Motor neuron (in vitro differentiated cells): Measurements from ENCODE around the gene ZNHIT2. TPM values are rescaled to one million over a fixed set of nuclear protein-coding genes. Genes with fewer than 3 reads are reported as not detected.

Experiments used
- ATAC-seq, 8 experiments: fragments of 200-7000 bp; cut with Tn5 transposase; replicated peaks in 6 of 8; 2 replicates each; pipeline ENCODE4 v1.8.0; 2021; ENCODE audit warnings: mild to moderate bottlenecking in 8 of 8, moderate library complexity in 8 of 8
- H3K27ac ChIP-seq, 2 donors: fragments of 250-450 bp; sonication (Bioruptor Pico); 2 replicates each; pipeline ENCODE4 v1.9.0; 2021; ENCODE audit warnings: antibody characterized with exemption in 2 of 2, mild to moderate bottlenecking in 2 of 2, moderate library complexity in 1 of 2
- H3K4me1 ChIP-seq, 2 donors: fragments of 250-450 bp; sonication (Bioruptor Pico); replicated peaks in 1 of 2; 2 replicates each; pipeline ENCODE4 v1.6.1; 2021; ENCODE audit warnings: antibody characterized with exemption in 2 of 2, mild to moderate bottlenecking in 2 of 2, moderate library complexity in 1 of 2
- H3K4me3 ChIP-seq, 5 donors: fragments of 250-450 bp; sonication (Bioruptor Pico); 2 replicates each; pipeline ENCODE4 v1.9.0; 2021; ENCODE audit warnings: antibody characterized with exemption in 5 of 5, mild to moderate bottlenecking in 5 of 5, moderate library complexity in 4 of 5
- WGBS, 10 experiments: fragments of 450-650 bp; shearing (Covaris generic); methylation state at CpG; one replicate each; pipeline ENCODE4 v1.0.0; 2022; 5-methylcytosine and 5-hydroxymethylcytosine counted together
- in situ Hi-C, 9 experiments: fragments of 400-800 bp; cut with MboI; loops; one replicate each; pipeline ENCODE4 v1.15.0; 2021; ENCODE audit warnings: low sequenced_read_pairs in 9 of 9, low pct_unique_long_range_greater_than_20kb in 2 of 9; ENCODE audit not compliant: unreplicated experiment in 9 of 9
- total RNA-seq, 8 experiments: library from RNA; unstranded; fragments of 300-600 nt; gene quantifications; 2 replicates each; pipeline versions ENCODE4 v1.2.3 to v1.2.4, GENCODE V29; 2022

ZNHIT2 gene
- total RNA-seq, 8 experiments from 2014 or later, result 8.4 to 18.4 (median 13.3) TPM

DNA sequence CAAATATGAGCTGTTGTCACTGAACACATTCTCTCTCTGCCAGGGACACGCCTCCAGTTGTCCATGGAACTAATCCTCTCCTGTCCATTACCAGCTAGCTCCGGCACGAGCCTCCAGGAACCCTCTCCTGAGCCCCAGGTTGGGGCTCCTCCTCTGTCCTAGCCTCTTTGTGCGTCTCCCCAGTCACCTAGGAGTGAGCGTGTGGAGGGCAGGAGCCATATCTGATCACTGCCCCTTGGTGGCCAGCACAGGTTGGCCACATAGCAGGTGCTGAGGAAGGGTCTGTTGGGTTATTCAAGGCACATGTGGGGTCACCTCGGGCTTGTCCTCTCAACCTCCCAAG is 14.4 kb upstream of the ZNHIT2 start:
- H3K4me3 ChIP-seq, result no peak overlapping the region
- in situ Hi-C loops, result no loop called here
- H3K27ac ChIP-seq, result no peak overlapping the region
- H3K4me1 ChIP-seq, result peaks cover 10 to 11% of the 10 kb centered on the region in 2 donors
- 74 to 93% (median 90%) methylated on average over 1 to 4 of the region's 6 CpGs; no CpG with 5 or more reads in 5 of the 10 experiments for WGBS, 10 experiments
- no peak for ATAC-seq

DNA sequence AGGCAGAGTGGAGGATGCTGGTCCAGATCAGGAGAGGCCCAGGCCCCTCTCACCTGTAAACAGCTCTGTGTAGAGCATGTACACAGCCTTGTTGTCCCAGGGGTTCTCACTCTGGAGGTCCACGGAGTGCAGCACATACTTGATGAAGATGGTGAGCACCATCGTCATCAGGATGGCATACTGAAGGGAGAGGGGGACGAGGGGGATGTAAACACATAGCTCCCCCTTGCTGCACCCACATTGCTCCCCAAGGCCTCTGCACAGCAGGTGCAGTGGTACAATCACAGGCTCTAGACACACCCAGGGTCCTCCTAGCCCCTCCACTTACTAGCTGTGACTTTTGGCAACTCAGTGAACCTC is 13.9 kb upstream of the ZNHIT2 start:
- 80% methylated on average over 1 of the region's 3 CpGs; no CpG with 5 or more reads in 9 of the 10 experiments for WGBS, 10 experiments
- no peak overlapping the region for H3K4me3 ChIP-seq
- peaks cover 10 to 11% of the 10 kb centered on the region in 2 donors for H3K4me1 ChIP-seq
- ATAC-seq, result no peak
- in situ Hi-C loops, result no loop called here
- no peak overlapping the region for H3K27ac ChIP-seq

DNA sequence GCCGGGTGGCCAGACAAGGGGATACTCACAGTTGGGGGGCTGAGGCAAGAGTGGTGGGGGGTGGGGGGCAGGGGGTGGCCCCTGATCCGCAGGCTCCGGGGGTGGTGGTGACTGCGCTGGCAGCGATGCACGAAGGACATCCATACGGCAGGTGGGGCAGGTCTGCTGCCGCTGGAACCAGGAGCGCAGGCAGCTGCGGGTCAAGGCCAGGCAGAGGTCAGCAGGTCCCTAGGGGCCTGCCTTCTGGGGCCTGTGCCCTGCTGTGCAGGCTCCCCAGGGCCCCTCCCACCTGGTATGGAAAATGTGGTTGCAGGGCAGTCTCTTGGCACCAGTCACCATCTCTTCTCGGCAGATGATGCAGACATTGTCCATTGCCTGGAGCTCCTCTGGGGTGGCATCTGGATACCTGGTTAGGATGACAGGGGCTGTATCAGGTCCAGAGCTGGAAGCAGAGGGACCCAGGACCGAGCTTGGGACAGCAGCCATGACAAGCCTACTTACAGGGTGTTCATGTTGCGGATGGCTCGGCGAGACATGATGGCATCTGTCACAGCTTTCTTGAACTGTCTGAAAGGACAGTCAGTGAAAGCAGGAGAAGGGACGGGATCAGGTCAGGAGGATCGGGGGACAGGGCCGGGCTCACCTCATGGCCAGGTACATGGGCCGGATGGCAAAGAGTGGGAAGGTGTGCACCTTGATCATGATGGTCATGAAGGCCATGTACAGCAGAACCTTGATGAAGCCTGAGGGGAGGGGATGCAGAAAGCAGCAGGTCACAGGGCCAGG is 13.3 kb upstream of the ZNHIT2 start:
- 79 to 100% (median 94%) methylated on average over 2 to 7 of the region's 19 CpGs; no CpG with 5 or more reads in 4 of the 10 experiments for WGBS, 10 experiments
- in situ Hi-C loops, result no loop called here
- no peak for ATAC-seq
- H3K4me1 ChIP-seq, result peaks cover 10% of the 10 kb centered on the region in 2 donors
- no peak overlapping the region for H3K4me3 ChIP-seq
- no peak overlapping the region for H3K27ac ChIP-seq

DNA sequence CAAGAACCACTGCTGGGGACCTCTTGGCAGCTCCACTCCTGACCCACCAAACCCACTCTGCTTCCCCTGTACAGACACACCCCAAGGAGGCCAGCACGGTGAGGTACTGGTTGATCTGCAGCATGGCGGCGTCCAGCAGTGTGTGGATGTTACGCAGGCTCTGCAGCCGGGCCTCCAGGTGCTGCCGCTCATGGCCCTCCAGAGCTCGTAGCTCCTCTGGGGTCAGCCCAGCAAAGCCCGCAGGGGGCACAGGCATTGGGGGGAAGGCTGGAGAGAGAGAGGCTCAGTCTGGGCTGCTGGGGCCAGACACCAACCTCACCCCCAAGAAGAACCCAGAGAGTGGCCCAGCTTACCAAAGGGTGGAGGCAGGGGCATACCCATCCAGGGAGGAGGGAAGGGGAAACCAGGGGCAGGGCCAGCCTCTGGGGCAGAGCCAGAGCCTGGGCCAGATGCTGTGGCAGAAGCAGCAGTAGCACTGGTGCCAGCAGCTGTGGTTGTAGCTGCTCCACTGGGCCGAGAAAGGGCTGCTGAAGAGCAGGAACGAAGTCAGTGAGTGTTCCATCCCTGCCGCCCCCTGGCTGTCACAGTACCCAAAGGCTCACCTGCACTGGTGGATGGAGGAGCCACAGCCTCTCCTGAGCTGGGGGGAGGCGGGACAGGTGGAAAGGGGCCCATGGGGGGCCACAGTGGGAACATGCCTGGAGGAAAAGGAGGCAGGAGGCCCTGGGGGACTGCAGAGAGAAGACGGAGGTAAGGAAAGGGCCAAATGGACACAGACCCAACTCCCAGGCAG is 12.3 kb upstream of the ZNHIT2 start:
- 40 to 100% (median 86%) methylated on average over 1 to 7 of the region's 13 CpGs; no CpG with 5 or more reads in 6 of the 10 experiments for WGBS, 10 experiments
- in situ Hi-C loops, result no loop called here

DNA sequence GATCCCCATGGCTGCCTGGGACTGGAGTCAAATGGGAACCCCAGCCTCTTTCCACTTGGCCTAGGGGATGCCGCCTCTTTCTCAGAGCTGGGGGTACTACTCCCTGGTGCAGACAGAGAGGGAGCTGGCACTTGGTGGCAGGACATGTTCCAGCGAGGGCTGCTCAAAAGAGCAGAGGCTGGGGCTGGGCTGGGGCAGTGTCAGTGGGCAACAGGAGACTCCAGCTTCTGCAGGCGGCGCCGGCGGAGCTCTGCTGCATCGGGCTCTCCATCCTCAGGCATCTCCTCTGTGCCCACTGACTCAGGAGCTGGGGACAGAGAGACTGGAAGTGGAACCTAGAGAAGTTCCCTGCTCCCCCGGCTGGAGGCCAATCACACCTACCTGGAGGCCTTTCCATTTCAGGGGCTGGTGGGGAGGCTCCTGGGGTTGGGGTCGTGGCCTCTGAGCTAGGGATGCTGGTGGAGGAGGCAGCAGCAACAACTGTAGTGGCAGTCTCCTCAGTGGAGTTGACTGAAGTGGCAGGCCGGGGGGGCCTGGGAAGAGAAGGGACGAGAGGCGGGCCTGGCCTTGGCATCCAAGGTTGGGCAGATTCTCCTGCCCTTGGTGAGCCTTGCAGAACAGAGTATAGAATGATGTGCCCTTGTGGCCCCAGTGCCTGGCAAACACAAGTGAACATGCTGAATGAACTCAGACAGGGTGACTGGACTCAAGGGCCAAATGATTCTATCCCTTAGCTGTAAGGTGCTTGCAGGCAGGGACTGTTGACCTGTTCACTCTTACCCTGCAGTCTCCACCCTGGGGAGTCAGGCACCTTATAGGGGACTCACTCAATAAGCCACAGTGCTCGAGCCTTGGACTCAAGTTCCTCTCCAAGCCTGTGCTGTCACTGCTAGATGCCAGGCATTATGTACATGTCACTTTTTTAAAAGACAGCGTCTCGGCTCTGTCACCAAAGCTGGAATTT is 11.0 kb upstream of the ZNHIT2 start:
- ATAC-seq, result peak in 4 of 8 experiments; percentile 6 to 21 (median 14)
- in situ Hi-C loops, result no loop called here
- peaks cover 6% of the 10 kb centered on the region in 2 donors for H3K4me1 ChIP-seq
- 60 to 95% (median 80%) methylated on average over 1 to 7 of the region's 15 CpGs; no CpG with 5 or more reads in 5 of the 10 experiments for WGBS, 10 experiments
- no peak overlapping the region for H3K4me3 ChIP-seq
- H3K27ac ChIP-seq, result no peak overlapping the region

More for the DNA sequence above, 12.3 kb upstream of the ZNHIT2 start:
- ATAC-seq, result no peak
- Histone ChIP-seq H3K27ac (no peak overlapping the region), H3K4me1 (peaks cover 6% of the 10 kb centered on the region in 2 donors), H3K4me3 (no peak overlapping the region)

DNA sequence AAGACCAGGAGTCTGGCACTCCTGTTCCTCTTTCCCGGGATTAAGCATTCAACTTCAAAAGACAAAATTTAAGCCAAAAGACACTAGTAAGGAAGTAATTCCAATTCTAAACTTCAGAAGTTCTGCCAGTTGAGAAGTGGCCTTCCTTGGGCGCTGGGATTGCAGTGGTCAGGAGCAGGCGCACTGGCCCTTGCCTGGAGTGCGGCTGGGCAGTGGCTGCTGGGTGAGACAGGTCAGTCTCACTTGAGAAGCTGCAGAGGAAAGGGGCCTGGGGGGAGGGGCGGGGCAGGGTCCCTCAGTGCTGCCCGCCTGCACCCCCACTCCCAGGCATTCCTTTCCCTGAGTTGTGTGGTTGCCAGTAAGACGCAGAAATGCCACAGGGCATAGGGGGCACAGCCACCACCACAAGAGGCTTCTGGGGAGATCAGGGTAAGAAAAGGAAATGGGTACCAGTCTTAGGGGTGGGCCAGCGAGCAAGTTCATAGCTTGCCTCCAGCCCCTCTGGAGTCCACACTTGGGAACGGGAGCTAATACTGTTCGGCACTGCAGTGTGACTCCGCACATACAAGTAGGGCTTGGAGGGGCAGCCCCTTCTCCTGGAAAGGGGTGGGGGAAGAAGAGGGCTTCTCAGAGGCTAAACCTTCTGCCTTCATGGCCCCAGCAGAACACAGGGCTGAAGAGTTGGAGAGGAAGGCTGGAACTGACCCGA is 10.1 kb upstream of the ZNHIT2 start:
- in situ Hi-C loops, result no loop called here

DNA sequence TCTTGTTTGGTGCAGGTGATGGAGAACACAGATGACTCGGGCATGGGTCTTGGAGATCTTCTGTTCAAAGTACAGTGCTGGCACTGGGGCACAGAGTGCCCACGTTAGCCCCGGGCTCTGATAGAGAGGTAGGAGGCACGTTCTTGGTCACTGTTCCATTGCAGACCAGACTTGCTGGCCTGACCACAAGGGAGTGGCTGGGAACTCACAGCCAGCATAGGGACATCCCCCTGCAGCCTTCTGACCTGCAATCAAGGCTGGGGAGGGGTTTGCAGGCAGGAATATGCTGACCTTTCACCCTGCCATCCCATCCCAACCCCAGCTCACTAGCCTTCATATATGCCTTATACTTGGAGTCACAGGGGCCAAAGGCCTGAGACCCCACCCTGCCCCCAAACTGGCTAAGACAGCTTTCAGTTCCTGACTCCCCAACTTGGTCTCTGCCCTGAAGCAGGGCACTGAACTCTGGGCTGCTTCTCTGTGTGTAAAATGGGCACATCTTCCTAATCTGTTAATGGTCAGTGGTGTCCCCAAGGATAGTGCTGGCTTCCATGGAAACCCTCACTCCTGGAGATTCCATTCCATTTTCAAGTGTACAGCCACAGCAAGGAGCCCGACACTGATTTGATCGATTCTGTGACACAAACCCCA is 9.2 kb upstream of the ZNHIT2 start:
- in situ Hi-C loops, result no loop called here
- 34 to 100% (median 91%) methylated on average over 1 to 5 of the region's 6 CpGs; no CpG with 5 or more reads in 2 of the 10 experiments for WGBS, 10 experiments
- no peak overlapping the region for H3K27ac ChIP-seq
- H3K4me3 ChIP-seq, result no peak overlapping the region
- peaks cover 7% of the 10 kb centered on the region in 2 donors for H3K4me1 ChIP-seq
- no peak for ATAC-seq

More for the DNA sequence above, 10.1 kb upstream of the ZNHIT2 start:
- ATAC-seq, result peak in 4 of 8 experiments; percentile 6 to 13 (median 9)
- Histone ChIP-seq H3K4me3 (no peak overlapping the region), H3K27ac (no peak overlapping the region), H3K4me1 (peaks cover 7% of the 10 kb centered on the region in 2 donors)
- 60 to 100% (median 79%) methylated on average over 1 to 5 of the region's 12 CpGs; no CpG with 5 or more reads in 6 of the 10 experiments for WGBS, 10 experiments

DNA sequence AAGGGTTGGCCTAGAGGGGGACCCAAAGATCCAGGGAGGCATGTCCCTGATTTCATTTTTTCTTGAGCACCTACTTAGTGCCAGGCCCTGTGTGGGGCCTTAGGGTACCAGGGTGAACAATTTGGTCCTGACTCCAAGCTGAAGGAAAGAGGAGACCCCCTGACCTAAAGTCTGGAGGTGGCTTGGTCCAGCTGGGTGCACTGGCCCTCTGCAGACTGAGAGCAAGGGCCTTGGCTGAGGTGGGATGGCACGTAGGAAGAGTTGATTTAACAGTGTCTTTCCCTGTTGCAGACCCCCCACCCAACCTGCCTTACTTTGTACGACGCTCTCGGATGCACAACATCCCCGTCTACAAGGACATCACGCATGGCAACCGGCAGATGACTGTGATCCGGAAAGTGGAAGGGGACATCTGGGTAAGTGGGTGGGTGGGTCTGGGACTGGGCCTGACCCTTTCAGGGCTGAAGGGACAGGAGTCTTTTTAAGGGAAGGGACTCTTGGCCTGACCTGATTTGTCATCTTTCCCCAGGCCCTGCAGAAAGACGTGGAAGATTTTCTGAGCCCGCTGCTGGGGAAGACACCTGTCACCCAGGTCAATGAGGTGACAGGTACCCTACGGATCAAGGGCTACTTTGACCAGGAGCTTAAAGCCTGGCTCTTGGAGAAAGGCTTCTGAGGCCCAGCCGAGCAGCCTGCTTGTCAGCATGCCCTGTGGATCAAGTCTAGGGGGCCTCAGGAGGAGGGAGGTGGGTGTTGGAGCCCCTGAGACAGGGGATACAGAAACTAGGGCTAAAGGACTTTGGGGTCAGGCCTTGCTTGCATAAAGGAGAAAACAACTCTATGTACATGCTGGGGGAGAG is 7.9 kb upstream of the ZNHIT2 start:
- no peak for ATAC-seq

DNA sequence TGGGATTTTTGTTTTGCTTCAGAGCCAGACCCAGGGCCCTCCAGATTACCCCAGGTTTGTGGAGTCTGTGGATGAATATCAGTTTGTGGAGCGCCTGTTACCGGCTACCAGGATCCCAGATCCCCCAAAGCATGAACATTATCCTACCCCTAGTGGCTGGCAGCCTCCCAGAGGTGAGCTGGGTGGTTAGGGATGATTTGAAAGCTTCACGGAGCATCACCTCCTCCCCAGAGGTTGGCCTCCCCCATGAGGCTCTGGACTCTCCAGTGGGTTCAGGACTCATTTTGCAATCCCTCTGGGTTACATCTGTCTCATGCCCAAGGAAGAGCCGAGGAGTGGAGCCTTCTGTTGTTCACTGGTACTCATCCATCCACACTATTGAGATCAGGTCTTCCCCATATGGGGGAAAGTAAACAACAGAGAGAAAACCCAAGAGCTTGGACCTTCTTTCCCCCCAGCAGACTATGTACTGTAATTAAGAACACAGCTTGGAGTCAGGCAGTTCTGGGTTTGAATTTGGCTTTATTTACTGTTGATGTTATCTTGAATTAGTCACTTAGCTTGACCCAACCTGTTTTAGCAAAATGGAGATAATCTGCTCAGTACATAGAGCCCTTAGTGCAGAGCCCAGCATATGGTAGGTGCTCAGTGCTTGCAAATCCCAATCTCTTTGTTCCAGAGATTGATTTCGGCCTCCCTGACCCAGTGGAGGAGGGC is 7.1 kb upstream of the ZNHIT2 start:
- H3K4me3 ChIP-seq, result no peak overlapping the region
- WGBS, 10 experiments, result 57 to 100% (median 95%) methylated on average over 1 to 3 of the region's 5 CpGs; no CpG with 5 or more reads in 4 of the 10 experiments
- ATAC-seq, result no peak
- in situ Hi-C loops, result no loop called here
- peaks cover 11 to 12% of the 10 kb centered on the region in 2 donors for H3K4me1 ChIP-seq
- H3K27ac ChIP-seq, result no peak overlapping the region

More for the DNA sequence above, 7.9 kb upstream of the ZNHIT2 start:
- 40 to 100% (median 90%) methylated on average over 1 to 5 of the region's 12 CpGs; no CpG with 5 or more reads in 3 of the 10 experiments for WGBS, 10 experiments
- no peak overlapping the region for H3K27ac ChIP-seq
- in situ Hi-C loops, result no loop called here
- H3K4me1 ChIP-seq, result peaks cover 11 to 12% of the 10 kb centered on the region in 2 donors
- H3K4me3 ChIP-seq, result no peak overlapping the region

DNA sequence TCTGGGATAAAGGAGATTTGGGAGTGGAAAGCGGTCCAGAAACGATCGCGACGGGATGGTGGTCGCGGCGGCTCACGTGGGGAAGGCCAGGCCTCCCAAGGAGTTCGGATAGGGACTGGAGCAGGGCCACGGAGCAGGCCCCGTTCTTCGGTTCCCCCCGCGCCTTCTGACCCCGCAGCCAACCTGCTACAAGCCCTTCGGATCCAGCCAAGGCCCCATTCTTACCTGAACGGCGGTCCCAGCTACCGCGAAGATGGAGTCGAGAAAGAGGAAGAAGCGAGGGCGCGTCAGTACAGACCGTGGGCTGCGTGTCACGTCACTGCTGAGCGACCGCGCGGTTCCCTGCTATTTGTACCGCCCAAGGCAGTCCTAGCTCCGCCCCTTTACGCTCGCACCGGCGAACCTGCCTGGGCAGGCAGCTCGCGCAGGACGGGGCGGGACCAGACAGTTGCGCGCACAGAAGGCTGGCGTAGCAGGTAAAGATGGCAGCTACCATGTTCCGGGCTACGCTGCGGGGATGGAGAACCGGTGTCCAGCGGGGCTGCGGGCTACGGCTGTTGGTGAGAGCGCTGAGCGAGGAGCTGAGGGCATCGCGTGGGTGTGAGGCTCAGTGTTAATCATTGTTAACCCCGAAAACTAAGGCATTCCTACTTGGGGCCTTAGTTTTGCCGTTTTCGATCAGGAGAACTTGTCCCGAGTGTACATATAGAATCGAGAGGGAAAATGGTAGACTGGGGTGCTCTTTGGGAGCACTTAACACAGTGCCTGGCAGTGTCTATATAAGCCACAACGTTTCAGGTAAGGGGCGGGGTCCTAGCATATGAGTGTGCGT is 4.6 kb upstream of the ZNHIT2 start, which contains the start of the genes FAU and MRPL49:
TSS of gene FAU (minus strand) at position 270 of the 832 bp plus-strand sequence. CDS start 321 bp downstream, outside the sequence.
TSS of gene MRPL49 (plus strand) at position 457 of the 832 bp plus-strand sequence. CDS start at position 483, 26 bp downstream.
- ATAC-seq, result peak; percentile 63 to 83 (median 80)
- H3K27ac ChIP-seq, result peak within 1 kb of the TSS; percentile 84 to 90
- H3K4me3 ChIP-seq, result peak within 1 kb of the TSS; percentile 56 to 94 (median 77)
- WGBS, 10 experiments, result 0 to 3% (median 1%) methylated on average over 1 to 42 of the region's 64 CpGs; no CpG with 5 or more reads in 1 of the 10 experiments
- in situ Hi-C loops, result no loop called here
- peaks cover 11 to 16% of the 10 kb centered on the region in 2 donors for H3K4me1 ChIP-seq
